ENCODE measurements around the gene SPTBN1.
"Not testable (repeated sequence)": the region's sequence is repeated elsewhere in the genome, so short reads cannot be mapped to it uniquely, and the experiment has no call there.

Gene SPTBN1

DNA sequence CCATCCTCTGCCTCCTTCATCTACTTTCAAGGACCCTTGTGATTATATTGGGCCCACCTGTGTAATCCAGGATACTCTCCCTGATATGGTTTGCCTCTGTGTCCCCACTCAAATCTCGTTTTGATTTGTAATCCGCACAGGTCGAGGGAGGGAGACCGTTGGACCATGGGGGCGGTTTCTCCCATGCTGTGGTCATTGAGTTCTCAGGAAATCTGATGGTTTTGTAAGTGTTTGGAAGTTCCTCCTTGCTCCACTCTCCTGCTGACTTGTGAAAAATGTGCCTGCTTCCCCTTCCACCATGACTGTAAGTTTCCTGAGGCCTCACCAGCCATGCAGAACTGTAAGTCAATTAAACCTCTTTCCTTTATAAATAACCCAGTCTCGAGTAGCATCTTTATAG lies 225.3 kb downstream of the SPTBN1 start:
- DNase-seq, result no peak

DNA sequence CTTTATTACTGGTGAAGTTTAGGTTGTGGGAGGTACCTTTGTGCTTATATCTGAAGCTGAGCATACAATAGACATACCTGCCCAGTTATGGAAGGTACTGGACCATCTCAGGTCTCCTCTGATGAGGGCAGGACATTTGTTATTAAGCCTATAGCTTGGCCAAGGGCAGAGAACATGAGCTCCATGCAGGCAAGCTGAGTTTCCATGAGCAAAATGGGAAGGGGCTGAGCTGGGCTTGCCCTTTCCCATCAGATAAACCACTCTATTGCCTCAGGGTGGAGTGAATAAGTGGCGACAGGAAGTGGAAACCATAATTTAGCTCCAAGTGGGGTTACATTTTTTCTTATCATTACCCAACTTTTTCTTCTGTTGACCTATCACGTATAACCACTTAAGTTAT lies 227.5 kb downstream of the SPTBN1 start:
- DNase-seq, result no peak

DNA sequence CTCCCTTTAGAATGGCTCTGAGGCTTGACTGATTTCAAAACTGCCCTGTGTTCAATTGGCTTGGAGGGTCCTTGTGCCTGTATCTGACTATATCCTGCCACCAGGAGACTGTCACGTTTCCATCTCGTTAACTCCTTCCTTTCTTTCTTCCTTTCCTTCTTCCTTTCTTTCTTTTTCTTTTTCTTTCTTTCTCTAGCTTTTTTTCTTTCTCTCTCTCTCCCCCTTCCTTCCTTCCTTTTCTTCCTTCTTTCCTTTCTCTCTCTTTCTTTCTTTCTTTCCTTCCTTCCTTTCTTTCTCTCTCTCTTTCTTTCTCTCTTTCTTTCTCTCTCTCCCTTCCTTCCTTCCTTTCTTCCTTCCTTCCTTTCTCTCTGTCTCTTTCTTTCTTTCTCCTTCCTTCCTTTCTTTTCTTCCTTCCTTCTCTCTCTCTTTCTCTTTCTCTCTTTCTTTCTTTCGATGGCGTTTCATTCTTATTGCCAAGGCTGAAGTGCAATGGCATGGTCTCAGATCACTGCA lies 229.2 kb downstream of the SPTBN1 start:
- DNase-seq, result no peak

DNA sequence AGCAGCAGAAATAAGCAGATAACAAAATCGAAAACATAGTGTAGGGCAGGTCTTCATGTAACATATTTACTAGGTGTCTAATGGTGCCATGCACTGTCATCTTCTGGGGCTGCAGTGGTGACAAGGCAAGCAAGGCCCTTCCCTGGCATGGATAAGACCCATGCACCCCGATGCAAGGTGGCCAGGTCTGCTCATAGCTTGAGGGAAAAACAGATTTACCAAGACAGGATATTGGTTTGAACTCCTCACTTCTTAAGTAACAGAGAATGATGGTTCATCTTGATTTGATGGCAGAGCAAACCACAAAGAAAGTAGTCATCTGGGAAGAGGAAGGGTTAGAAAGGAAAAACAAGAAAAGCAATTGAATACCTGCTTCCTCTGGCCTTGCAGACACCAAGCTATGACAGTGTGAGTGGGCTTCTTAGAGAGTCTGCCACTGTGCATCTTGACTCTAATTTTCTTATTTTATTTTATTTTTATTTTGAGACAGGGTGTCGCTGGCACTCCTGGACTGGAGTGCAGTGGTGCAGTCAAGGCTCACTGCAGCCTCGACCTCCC lies 231.5 kb downstream of the SPTBN1 start:
- no peak for DNase-seq

DNA sequence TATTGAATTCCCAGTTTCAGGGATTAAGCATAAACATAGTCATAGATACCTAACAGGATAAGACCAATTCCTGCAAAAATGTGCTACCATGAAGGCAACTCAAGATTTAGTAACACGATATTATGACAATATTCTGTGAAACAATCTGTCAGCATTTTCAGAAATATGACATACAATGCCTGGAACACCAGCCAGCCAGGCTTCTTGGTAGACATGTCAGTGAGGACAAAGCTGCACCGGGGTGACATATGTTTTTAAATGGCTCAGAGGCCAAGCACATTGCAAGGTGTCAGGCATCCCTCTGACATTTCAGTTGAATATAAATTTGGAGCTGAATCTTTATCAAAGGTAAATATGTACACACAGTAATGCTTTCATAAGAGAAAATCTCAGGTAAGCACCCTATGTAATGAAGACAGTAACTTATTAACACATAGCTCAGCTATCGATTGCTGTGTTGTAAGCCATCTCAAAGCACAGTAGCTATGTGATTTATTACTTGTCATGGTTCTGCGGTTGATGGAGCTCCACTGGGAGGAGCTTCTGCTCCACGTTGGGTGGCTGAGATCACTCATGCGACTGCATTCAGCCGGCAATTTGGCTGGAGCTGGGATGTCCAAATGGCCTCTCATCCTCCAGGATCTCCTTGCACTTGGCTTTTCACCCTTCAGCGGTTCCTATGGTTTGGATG lies 235.5 kb downstream of the SPTBN1 start:
- DNase-seq, result no peak

DNA sequence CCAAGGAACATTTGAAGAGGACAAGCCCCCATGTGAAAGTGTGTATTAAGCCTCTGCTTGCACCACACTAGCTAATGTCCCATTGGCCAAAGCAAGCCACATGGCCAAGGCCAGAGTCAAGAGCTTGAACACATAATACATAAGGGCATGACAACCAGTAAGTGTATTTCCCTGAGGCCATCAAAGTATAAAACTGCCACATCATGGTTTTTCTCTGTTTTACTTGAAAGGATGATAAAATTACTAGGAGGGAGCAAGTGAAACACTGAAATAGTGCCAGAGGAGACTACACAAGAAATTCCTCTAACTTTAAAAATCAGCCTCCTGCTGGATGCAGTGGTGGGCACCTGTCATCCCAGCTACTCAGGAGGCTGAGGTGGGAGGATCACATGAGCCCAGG lies 236.4 kb downstream of the SPTBN1 start:
- no peak for DNase-seq

DNA sequence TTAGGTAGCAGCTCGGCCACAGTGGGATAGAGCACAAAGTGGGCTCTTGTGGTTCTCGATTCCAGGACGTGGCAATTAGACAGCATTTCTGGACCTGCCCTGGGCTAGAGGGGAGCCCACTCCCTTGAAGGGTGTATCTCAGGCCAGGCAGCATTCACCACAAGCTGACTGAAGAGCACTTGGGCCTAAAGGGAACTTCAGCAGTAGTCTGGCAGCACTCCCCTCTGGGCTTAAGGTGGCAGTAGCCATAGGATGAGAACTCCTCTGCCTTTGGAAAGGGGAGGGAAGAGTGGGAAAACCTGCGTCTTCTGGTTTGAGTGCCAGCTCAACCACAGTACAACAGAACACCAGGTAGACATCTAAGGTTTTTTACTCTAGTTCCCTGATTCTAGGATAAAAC lies 239.3 kb downstream of the SPTBN1 start:
- DNase-seq, result no peak

DNA sequence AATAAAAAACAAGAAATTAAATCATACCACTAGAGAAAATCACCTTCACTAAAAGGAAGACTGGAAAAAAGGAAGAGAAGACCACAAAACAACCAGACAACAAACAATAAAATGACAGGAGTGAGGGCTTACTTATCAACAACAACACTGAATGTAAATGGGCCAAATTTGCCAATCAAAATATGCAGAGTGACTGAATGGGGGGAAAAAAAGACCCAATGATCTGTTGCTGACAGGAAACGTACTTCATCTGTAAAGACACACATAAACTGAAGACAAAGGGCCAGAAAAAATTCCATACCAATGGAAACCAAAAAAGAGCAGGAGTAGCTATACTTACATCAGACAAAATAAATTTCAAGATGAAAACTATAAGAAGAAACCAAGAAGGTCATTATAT lies 241.8 kb downstream of the SPTBN1 start:
- no peak for DNase-seq

DNA sequence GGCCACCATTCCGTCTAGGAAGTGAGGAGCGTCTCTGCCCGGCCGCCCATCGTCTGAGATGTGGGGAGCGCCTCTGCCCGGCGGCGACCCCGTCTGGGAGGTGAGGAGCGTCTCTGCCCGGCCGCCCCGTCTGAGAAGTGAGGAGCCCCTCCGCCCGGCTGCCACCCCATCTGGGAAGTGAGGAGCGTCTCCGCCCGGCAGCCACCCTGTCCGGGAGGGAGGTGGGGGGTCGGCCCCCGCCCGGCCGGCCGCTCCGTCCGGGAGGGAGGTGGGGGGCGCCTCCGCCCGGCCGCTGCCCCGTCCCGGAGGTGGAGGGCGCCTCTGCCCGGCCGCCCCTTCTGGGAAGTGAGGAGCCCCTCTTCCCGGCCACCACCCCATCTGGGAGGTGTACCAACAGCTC lies 242.8 kb downstream of the SPTBN1 start:
- DNase-seq, result not testable (repeated sequence)

DNA sequence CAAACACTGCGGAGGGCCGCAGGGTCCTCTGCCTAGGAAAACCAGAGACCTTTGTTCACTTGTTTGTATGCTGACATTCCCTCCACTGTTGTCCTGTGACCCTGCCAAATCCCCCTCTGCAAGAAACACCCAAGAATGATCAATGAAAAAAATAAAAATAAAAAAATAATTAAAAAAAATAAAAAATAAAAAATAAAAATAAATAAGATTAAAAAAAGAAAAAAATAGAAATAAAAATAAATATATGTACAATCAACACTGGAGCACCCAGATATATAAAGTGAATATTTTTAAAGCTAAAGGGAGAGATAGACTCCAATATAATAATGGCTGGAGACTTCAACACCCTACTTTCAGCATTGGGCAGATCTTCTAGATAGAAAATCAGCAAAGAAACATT lies 243.5 kb downstream of the SPTBN1 start:
- DNase-seq, result no peak

DNA sequence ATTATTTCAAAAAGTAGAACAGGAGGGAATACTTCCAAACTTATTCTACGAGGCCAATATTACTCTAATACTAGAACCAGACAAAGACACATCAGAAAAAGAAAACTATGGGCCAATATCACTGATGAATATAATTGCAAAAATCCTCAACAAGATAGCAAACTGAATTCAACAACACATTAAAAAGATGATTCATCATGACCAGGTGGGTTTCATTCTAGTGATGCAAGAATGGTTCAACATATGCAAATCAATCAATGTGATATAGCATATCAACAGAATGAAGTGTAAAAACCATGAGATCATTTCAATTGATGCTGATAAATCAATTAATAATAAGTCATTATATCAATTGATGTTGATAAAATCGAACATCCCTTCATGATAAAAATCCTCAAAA lies 244.9 kb downstream of the SPTBN1 start:
- no peak for DNase-seq

DNA sequence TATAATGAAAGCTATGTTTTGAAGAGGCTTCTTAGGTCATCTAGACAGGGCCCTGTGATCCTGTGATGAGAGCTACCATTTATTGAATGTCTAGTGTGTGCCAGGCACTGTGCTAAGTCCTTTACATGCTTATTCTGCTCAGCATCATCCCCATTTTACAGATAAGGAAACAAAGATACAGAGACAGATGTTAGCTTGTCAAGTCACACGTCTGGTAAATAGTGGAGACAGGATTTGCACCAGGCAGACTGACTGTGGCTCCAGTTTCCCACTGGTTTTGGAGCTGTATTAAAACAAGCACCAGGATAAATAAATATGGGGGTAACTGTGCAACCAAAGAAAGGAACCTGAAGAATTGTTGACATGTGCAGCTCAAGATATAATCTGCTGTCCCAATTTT lies 248.1 kb downstream of the SPTBN1 start:
- DNase-seq, result no peak

DNA sequence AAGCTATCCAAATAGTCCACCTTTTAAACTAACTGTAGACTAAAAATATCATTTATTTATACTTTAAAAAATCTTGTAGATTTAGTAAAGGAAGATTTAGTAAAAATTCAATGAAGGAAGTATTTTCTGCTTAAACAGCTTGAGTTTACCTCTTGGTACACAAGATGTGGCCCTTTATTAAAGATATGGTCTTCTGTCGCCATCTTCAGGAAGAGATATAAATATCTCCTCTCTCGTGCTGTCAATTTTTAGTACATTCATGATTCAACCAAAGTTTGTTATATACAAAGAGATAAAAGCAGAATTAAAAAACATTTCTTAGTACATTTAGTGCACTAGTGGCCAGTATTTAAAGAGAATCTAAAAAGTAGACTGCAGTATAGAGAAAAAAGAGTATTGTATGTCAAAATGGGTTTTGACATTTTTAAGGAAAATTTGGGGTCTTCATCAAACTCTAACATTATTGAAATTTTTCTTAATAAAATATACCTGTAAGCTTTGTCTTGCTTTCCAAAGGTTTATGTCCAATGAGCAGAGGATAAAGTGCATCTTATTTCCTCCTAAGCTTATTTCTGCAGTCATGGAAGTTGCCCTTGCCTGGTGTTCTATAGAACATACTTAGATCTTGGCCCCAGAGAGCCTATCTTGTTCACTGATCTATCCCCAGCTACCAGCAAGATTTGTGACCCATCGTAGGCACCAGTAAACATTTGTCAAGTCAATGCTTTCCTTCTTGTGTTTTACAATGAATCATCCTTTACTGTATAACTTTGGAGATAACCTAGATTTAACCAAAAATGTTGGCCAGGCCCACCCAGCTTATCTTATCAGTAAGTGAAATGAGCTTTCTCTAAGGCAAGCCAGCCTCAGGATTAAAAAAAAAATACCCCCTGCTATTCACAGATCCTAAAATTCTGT lies 248.8 kb downstream of the SPTBN1 start:
- peak; percentile 61 for DNase-seq

DNA sequence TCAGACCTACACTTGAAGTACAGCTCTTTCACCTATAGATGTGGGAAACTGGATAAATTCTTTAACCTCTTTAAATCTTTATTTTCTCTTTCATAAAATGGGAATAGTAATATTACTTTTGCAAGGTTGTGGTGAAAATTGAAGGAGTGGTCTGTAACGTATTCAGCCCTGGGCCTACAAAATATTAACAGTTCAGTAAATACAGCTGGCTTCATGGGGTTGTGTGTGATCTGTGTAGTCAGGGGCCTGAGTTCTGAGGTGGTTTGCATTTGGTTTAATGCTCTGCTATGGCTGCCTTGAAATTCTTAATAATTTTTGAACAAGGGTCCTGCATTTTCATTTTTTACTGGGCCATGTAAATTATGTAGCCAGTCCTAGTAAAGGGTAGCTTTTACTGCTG lies 250.5 kb downstream of the SPTBN1 start:
- DNase-seq, result no peak

DNA sequence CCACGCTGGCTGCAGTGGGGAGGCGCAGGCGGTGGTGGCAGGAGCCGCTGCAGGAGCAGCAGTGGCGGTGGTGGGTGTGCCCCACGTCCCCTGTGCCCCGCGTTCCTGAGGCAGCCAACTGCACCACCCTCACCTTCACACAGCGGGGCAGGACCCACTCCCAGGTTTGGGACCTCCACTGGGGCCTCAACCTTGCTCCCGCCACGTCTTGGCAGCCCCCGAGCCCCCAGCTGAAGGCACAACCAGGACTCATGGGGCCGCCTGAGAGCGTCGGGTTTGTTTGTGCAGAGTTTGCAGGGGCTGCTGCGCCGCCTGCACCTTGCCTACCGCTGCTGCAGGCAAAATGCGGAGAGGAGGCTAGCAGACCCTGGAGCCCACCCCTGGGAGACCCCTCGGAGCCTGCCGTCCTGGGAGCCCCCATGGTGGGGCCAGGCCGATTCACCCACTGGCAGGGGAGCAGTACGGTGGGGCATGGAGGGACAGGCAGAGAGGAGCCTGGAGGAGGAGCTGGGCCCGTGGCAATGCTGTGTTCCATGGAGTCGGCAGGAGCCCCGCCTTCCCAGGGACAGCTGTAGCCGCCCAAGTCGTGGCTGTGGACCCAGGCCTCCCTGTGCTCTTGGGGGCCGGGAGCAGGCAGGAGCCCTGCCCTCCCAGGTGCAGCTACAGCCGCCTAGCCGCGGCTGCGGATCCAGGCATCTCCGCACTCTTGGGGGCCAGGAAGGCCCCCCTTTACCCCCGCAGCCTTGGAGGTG lies 252.6 kb downstream of the SPTBN1 start:
- DNase-seq, result peak; percentile 81

DNA sequence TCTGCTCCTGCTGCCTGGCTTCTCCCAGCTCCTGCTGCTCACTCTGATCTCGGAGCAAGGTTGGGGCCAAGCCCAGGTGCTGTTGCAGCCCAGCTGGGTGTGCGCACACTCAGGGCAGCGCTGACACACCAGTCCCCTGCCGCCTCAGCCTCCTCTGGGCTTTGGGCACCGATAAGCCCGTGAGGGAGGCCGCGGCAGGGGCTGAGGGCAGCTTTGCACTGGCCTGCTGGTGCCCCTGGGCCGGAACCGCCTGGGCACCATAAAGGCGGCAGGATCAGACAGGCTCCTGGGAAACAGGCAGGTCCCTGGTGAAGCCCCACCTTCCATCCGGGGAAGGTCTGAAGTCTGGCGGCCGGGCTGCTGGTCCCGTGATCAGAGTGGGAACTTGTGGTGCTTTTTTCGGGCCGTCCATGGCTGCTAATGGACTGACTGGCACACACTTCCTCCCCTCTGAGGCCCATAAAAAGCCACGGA lies 253.2 kb downstream of the SPTBN1 start:
- peak; percentile 82 for DNase-seq

DNA sequence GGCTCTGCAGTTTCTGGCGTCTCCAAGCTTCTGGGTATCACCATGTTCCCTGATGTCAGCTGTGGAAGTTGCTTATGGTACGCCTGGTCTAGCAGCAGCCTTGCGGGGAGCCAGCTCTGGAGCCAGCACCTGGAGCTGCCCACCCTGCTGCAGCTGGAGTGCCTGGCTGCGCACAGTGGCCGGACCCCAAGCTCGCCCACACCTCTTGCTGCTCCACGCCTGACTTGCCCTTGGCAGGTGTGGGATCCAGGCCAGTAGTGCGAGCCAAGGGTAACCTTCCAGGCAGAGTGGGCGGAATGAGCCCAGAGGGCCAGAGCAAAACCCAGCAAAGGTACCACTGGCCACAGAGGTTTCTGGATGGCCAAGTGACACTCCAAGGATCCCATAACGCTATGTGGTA lies 254.1 kb downstream of the SPTBN1 start:
- no peak for DNase-seq

DNA sequence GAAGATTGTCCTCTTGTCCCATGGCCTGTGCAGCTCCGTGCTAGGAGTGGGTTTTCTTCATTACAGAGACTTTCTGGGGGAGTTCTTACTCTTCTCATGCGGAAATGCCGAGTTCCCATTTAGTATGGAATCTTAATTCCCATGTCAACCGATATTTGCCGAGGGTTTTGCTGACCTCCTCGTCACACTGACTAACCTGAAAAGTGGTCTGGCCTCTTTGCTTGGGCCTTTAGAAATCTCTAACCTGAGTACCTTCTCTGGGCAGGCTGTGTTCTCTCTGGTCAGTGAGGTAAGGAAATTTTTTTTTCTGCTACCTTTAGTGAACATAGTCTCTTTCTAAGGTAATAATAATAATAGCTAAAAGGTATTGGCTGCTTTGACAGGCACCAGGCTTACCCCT lies 256.4 kb downstream of the SPTBN1 start:
- DNase-seq, result no peak

DNA sequence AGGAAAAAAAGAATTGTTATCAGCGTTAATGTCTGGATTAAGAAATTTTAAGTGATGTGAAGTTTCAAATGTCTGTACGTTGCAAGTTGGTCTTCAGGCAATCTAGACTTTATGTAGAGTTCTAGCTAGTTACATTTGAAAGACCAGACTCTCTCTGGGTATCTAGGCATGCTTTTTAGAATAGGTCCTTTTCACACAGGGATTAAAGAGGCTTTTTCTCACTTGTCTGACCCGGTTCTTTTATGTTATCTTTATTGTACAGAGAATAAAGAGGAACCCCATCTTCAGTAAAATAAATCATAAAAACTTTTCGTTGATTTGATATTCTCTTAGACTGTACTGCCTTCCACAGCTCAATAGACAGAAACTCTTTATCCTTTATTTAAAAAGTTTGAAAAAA lies 258.9 kb downstream of the SPTBN1 start:
- no peak for DNase-seq

DNA sequence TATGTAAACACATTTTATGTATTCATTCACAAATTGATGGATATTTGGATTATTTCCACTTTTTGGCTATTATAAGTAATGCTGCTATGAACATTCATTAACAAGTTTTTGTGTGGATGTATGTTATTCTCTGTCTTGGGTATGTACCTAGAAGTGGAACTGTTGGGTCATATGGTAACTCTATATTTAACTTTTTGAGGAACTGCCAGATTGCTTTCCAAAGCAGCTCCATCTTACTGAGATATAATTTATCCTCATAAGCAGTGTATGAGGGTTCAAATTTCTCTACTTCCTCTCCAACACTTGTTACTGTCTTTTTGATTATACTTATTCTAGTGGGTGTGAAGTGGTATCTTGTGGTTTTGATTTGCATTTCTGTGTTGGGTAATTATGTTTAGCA lies 260.2 kb downstream of the SPTBN1 start:
- DNase-seq, result no peak

DNA sequence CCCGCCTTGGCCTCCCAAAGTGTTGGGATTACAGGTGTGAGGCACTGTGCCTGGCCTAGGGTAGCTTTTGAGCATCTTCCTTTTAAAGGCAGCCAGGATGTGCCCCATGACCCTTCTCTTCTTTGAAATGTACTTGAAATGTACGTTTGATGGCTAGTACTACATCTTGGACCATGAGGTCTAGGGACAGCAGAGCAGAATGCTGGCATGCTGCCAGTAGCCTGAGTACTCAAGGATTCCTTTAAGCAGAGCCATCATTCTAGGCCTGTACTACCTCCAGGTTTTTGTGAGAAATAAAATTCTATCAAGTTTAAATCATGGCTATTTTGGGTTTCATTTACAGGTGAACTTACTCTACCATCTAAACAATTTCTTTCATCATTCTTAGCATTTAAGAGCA lies 264.4 kb downstream of the SPTBN1 start:
- no peak for DNase-seq
